ENCODE measurements around the gene ZBED6.
"Not testable (repeated sequence)": the region's sequence is repeated elsewhere in the genome, so short reads cannot be mapped to it uniquely, and the experiment has no call there.

The ZBED6 gene

DNA sequence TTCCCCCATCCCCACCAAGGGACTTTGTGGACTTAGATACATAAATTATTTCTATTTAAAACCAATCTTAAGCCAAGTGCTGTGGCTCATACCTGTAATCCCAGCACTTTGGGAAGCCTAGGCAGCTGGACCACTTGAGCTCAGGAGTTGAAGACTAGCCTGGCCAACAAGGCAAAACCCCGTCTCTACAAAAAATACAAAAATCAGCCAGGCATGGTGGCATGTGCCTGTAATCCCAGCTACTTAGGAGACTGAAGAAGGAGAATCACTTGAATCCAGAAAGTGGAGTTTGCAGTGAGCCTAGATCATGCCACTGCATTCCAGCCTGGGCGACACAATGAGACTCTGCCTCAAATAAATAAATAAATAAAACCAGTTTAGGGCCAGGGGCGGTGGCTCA, 34.9 kb upstream of the ZBED6 start:
- H3K4me3 ChIP-seq (ENCODE audit: low read depth, low read length): no peak overlapping the region
- no peak for DNase-seq (ENCODE audit: low read depth)
- TF ChIP-seq, protein P1, sequence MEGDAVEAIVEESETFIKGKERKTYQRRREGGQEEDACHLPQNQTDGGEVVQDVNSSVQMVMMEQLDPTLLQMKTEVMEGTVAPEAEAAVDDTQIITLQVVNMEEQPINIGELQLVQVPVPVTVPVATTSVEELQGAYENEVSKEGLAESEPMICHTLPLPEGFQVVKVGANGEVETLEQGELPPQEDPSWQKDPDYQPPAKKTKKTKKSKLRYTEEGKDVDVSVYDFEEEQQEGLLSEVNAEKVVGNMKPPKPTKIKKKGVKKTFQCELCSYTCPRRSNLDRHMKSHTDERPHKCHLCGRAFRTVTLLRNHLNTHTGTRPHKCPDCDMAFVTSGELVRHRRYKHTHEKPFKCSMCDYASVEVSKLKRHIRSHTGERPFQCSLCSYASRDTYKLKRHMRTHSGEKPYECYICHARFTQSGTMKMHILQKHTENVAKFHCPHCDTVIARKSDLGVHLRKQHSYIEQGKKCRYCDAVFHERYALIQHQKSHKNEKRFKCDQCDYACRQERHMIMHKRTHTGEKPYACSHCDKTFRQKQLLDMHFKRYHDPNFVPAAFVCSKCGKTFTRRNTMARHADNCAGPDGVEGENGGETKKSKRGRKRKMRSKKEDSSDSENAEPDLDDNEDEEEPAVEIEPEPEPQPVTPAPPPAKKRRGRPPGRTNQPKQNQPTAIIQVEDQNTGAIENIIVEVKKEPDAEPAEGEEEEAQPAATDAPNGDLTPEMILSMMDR (conservative IDR thresholded peaks at IDR 0.05; ENCODE audit: low read depth, low read length): no peak

DNA sequence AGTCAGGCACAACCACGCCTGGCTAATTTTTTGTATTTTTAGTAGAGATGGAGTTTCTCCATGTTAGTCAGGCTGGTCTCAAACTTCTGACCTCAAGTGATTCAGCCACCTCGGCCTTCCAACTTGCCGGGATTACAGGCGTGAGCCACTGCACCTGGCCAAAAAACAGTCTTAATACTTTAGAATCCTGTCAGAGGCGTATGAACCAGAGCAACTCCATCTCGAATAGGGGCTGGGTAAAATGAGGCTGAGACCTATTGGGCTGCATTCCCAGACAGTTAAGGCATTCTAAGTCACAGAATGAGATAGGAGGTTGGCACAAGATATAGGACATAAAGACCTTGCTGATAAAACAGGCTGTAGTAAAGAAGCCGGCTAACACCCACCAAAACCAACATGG, 33.5 kb upstream of the ZBED6 start:
- DNase-seq (ENCODE audit: low read depth); H3K4me3 ChIP-seq (ENCODE audit: low read depth, low read length): not testable (repeated sequence)

DNA sequence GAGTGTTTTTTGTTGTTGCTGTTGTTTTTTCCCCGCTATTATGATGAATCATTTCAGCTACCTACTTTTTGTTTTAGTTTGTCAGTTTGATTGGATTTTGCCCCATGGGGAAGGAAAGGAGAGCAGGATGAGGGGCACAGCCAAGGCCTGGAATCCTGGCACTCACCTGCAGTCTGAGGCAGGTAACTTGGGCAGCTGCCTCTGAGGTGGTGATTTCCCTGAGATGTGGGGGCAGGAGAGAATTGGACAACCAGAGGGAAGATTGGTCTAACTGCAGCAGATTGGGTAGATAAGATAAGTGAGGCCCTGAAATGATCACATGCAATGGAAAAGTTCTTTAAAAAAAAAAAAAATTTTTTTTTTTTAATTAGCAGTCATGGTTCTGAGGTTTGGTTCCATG, 31.9 kb upstream of the ZBED6 start:
- no peak overlapping the region for H3K4me3 ChIP-seq (ENCODE audit: low read depth, low read length)
- TF ChIP-seq, protein P1 (conservative IDR thresholded peaks at IDR 0.05; ENCODE audit: low read depth, low read length): no peak
- DNase-seq (ENCODE audit: low read depth): no peak

DNA sequence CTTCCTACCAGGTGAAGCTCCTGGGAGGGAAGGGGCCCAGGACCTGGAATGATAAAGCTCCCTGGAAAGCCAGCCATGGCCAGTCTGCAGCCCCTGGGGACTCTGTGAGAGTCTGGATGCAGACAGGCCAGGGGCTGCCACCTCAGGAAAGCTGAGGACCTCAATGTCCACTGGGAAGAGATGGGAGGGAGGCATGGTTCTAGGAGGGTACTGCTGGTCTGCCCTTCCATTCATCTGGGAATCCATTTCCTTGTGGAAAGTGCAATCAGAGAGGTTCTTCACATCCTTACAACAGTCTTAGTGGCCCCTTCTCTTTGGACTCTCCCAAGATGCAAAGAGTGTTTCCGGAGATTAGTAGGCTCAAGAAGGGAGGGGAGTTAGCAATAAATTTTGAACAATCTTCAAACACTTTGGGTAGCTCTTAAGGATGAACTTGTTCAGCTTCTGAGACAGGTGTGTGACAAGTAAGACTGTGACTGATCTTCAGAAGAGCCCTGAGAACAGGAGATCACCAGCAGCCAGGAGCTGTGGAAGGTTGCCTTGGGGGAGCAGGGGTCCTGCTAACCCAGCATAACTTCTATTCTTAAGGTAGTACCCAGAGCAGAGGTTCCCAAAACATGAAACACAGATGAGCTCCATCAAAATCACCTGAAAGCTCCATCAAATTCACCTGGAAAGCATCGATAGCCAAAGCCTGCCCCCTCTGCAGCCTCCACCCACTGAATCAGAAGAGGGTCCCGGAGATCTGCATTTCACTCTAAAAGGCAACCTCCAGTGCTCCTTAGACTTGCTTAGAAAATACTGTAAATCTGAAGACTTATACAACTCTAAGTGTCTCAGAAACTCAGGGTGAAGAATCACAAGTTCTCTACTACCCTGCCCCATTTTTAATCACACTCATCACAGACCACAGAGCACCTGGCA, 31.1 kb upstream of the ZBED6 start:
- DNase-seq (ENCODE audit: low read depth): no peak
- no peak overlapping the region for H3K4me3 ChIP-seq (ENCODE audit: low read depth, low read length)
- TF ChIP-seq, protein P1 (conservative IDR thresholded peaks at IDR 0.05; ENCODE audit: low read depth, low read length): no peak

DNA sequence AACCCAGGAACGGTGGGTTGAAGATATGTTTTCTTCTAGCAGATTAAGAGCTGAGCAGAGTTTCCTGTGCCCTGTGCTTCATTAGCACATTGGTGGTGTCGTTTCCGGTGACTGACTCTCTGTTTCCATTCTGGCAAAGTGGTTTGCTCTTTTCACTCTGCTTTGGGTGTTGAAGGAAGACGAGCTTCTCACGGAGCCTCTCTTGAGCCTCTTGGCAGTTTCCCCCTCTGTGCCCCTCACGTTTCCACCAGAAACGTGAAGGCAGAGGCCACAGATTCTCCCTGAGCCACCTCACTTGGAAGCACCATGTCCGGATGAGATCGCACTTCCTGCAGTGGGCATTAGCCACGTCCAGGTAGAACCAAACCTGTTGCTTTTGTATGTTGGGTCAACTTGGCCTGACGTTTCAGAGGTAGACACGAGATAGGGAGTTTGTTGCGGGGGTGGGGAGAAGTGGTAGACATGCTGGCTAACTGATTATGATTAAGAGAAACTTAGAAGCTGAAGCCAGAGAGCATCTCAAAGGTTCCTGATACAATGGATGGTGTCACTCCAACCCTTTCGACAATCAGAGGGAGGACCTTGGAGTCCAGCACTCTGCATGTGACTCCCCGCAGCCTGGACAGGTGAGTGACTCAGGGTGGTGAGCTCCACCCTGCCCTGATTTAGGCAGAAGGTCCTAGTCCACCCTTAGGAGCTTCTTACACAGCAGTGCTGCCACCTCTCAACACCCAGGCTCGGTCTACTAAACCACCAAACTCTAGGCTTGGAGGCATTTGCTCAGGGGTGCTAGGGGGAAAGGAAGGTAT, 30.2 kb upstream of the ZBED6 start, which contains the start of gene LAX1:
TSS of gene LAX1 (plus strand) at position 155 of the 809 bp plus-strand sequence. CDS start at position 538, 383 bp downstream.
- TF ChIP-seq, protein P1 (conservative IDR thresholded peaks at IDR 0.05; ENCODE audit: low read depth, low read length): no peak
- DNase-seq (ENCODE audit: low read depth): no peak
- H3K4me3 ChIP-seq (ENCODE audit: low read depth, low read length): no peak within 1 kb of the TSS

DNA sequence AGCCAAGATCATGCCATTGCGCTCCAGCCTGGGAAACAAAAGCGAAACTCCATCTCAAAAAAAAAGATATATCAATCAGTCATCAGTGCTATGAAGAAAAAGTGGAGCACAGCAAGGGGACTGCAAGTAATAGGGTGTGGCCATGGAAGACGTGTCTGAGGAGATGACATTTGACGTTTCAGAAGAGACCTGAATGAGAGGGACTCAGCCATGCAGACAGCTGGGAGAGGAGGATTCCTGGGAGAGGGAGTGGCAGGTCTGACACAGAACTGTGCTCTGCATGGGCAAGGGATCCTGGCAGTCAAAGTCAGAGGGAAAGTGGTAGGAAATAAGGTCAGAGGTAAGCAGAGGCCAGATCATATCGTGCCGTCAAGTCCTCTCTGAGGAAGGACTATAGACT, 27.2 kb upstream of the ZBED6 start:
- H3K4me3 ChIP-seq (ENCODE audit: low read depth, low read length): no peak overlapping the region
- TF ChIP-seq, protein P1 (conservative IDR thresholded peaks at IDR 0.05; ENCODE audit: low read depth, low read length): no peak
- no peak for DNase-seq (ENCODE audit: low read depth)

Measured in choroid plexus epithelial cell (primary cell).